ENCODE data around the gene COL6A1.

- TF ChIP-seq CTCF (IDR thresholded peaks at IDR 0.05): no peak
- TF ChIP-seq POLR2A (IDR thresholded peaks at IDR 0.05): no peak
Measured at GRCh38 chr21:45993210-45994085, 11.9 kb downstream of the COL6A1 start.
